NCI-H2196 treated with DMSO at 0.1 percent for 48 hours (cell line): ENCODE data around the gene ARHGAP26.

ENCODE experiments used
- DNase-seq: peaks from one replicate; lab custom pipeline; 2025; ENCODE audit not compliant: unreplicated experiment; lab: John Stamatoyannopoulos, UW

ARHGAP26 gene

DNA sequence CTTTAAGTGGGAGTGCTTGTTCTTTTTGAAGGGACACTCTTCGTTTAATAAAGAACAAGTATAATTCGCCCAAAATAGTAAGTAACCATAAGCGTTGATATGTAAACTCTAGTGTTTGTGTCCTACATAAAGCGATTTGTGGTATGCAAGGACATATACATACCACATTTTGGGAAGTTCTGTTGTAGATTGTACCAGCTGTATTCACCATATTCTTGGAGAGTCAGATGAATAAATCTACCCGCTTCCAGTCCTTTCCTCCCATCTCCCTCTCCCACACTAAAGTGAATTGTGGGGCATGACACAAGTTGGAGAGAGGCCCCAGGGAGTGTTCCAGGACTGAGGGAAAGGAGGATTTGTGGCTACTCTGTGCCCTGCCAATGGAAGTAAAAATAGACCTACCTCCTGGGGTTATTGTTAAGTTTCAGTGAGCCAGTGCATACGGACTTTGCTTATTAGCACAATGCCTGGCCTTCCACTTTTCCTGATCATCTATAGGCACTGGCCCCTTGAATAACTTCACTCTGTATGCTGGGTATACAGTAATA is 40.6 kb downstream of the ARHGAP26 start:
- no peak for DNase-seq

DNA sequence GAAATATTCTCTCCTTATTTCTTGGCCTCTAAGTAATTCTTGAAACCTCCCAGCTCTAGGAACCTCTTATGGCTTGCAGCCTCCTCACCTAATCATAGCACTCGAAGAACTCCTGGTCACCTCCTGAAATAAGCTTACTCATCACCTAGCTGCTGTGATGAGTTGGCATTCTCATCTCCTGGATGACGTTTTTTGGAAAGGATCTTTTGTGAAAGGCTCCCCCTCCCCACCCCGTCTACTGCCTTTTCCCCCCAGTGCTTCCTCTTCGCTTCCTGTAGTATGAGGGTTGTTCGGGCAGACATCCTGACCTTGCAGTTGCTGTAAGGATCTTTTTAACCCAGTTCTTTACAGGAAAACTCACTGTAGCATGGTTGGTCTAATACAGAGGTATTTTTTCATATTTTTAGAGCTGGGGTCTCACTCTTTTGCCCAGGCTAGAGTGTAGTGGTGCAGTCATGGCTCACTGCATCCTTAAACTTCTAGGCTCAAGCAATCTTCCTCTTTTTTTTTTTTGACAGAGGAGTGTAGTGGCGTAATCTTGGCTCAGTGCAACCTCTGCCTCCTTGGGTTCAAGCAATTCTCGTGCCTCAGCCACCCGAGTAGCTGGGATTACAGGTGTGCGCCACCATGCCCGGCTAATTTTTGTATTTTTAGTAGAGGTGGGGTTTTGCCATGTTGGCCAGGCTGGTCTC is 41.8 kb downstream of the ARHGAP26 start:
- DNase-seq: no peak

GRCh38 chr5:142813220-142813619 is 43.0 kb downstream of the ARHGAP26 start:
- DNase-seq: no peak

DNA sequence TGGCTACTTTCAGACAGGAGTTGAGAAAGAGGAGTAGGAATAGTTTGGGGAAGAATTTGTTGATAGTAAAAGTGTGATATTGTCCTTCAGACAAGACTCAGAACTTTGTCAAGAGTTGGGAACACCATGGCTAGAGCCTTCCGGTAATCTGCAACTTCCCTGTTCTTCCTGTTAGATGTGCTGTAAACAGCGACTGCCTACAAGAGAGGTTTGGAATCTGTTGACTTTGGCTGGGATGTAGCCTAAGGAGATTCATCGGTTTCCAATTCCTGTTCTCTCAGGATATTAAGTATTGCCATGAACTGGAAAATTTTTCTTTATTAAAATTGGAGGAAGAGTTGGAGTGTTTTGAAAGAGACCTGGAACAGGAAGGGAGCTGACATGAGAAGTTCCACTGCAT is 43.9 kb downstream of the ARHGAP26 start:
- no peak for DNase-seq

DNA sequence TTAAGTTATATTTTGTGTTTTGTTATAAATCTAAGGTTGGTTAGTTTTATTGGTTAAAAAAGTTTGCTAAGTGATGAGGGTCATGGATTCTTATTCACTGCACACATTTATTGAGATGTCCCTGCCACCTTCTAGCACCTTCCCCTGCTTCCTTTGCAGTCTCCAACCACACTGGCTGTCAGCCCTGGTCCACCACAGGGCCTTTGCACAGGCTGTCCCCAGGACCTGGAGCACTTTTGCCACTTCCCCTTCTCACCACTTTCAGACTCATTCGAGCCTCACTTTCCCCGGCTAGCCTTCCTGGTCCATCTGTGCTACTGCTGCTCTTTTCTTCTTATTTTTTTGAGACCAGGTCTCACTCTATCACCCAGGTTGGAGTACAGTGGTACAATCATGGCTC is 45.3 kb downstream of the ARHGAP26 start:
- no peak for DNase-seq

DNA sequence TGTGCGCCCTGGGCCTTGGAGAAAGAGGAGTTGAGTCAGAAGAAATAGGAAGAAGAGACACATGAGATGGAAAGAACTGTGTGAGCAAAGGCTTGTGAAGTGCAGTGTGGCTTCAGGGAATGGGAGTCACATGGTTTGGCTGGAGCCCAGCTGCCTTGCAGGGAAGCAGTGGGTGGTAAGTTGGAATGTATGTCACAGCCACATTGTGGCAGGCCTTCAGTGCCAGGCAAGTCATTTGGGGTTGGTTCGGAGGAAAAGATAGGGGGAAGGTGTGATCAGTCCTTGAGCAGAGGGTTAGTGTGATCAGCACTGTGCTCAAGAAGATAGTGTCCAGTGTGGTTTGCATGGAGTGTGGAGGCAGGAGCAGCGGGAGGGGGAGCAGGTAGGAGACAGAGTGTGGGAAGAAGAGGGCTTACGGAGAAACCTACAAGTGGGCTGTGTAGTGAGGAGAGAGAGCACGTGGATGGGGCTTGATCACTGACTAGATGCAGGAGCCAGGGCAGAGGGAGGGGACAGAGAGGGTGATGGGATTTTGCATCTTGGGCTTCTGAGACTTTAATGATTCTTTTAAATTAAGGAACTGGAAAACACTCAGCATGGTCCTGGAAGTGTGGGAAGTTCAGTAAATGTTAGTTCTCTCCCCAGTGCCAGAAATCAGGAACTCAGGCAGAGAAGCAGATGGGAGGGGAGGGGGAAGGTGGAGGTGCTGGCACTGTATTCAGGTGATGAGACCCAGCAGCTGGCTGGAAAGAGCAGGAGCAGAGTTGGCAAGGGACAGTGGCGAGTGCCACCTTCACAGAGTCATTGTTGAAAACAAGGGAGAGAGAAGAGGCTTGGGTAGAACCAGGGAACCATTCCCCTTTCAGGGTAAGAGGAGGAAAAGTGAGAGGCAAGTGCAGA is 46.6 kb downstream of the ARHGAP26 start:
- DNase-seq: no peak

DNA sequence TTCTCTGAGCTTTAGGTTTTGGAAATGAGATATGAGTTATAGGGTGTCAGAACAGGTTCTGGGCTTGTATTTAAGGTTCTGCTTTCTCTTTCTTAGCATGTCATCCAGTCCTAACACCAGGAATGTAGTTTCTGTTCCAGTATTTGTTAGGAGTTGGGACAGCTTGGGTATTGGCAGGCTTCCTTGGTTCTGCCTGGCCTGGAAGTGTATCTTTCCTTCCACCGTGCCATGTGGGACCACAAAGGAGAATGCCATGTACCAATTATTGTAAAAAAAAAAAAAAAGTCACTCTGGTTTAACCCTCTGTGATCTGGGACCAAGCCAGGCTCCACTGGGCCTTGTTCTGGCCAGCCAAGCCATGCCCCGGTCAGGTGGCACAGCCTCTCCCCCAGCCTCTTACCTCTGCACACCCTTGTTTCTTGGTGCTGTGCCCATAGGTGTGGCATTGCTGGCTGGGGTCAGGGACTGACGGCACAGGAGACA is 47.8 kb downstream of the ARHGAP26 start:
- no peak for DNase-seq

DNA sequence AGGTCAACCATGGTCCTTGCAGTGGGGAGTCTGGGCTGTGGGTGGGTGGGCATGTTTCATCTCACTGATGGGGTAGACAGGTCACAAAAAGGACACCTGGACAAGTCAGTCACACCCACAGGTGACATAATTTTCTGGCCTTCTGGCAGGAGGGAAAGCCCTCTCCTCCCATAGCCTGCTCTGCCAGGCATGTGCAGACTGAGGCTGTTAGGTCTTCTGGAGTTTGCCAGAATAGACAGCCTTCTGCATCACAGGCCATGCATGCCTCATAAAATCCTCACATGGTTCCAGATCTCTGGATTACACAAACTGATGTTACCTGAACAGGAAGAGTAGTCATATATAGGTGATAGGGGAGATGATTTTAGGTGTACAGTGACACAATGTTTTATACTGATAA is 49.1 kb downstream of the ARHGAP26 start:
- DNase-seq: no peak

DNA sequence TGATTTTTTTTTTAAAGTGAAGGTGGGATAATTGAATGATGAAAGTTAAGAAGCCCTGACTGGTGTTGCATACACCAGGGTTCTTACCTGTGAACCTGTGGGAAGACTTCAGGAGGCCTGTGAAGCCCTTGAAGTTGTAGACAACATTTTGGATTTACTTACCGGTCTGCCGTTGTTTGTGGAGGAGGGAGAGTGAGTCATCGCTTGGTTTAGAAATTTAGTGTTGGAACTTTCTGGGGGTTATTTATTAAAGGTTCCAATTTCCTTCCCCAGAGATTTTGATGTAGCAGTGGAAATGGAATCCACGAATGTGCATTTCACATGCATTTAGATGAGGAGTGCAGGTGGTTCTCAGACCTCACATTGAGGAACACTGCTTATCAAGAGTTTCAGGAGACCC is 49.6 kb downstream of the ARHGAP26 start:
- DNase-seq: no peak

DNA sequence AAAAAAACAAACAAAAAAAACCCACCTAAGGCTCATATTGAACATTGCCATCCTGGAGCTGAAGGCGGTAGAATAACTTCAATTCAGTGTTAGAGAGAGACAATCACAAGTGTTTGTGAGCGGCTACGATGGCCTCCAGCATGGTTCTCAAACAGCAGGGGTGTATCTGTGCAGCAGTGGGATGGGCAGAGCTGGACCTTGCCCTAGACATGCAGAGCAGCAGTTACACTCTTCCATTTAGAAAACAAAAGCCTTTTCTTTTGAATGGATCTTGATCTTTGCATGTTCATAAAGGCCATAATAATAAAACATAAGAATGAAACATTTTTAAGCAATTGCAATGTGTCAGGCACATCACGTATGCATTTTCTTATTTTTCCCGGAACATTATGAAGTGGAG is 50.3 kb downstream of the ARHGAP26 start:
- DNase-seq: no peak

DNA sequence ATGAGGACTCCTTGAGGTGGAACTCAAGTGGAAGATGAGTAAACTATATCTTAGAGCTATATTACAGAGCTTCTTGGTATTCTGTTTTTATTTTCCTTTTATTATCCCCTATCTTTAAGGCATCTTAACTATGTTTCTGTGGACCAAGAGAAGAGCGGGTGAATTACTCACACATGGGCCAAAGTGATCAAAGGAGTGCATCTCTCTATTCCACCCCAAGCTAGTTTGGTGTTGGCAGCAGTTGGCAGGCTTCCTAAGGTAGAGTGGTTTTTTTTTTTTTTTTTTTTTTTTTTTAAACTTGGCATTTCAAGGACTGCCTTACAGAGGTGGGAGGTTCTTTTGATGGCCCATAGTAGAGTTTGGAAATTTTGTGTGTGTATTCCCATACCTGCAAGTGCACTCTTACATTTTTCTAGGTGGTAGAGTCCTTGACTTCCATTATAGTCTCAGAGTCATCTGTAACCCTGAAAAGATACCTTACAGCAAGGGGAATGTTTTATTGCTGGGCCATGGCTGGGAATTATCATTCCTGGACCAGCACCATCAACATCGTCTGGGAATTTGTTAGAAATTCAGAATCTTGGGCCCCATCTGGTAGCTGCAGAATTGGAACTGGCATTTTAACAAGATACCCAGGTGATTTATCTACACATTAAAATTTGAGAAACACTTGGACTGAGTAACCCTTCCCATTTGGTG is 51.0 kb downstream of the ARHGAP26 start:
- DNase-seq: no peak

DNA sequence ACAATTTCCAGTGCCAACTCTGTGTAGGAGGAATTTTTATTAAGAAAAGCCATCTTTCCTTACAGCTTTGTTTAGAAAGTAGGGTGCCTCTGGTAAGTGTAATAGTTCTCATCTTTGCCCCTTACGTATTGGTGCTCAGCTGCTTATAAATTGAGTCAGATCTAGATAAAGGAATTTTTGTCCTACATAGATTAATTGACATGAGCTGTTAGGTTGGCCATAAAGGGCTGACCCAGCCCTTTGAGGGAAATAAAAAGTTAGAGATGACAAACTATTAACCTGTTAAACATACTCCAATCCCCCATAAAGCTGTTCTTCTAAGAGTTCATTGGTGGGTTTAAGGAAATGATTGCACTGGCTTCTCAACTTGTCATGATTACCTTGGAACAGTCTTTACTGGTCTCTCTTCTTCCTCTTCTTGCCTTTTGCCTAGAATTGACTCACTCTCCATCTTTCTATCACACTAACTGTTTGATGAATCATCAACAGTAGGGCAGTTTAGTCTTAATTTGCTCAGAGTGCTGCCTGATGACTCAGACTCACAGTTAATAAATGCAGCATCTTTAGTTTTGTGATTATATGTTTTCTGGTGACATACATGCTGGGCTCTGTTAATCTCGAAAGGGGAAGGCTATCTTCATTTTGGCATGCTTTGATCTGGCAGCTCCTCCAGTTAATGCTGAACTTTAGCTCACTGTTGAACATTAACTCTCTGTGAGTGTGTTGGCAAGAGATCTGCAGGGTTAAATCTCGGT is 51.7 kb downstream of the ARHGAP26 start:
- no peak for DNase-seq

GRCh38 chr5:142823126-142823525 is 52.9 kb downstream of the ARHGAP26 start:
- no peak for DNase-seq

DNA sequence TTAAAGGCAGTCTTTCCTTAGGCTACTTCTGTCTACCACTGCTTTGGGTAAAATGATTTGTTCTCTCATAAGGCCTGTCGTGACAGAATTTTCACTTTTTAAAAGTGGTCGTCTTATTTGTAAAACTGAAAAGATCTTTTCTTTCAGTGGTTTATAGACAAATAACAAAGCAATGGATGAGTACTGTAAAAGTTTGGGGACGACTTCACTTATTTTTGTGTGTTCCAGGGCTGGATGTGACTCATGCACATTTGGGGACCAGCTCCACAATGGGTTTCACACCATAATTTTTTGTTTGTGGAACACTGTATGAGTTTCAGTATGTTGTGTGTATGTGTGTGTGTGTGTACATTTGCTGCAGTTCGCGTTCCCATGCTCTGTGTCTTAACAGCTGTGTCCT is 53.6 kb downstream of the ARHGAP26 start:
- DNase-seq: no peak

DNA sequence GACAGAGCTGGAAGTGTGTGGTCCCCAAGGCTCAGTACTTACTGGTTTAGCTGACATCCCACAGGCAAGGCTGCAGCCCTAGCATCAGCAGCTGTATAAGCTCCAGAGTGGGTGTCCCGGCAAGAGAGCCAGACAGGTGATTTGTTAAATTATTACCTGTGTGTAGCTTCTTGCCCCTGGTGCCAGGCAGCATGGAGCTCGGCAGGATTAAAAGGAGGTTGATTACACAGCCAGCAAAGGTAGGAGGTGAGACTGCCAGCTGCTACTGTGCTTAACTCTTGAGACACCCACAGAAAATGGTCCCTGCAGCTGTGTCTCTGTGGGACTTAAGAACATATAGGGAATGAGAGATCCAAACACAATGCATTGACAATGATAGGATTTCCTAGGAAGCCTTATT is 54.2 kb downstream of the ARHGAP26 start:
- DNase-seq: no peak

DNA sequence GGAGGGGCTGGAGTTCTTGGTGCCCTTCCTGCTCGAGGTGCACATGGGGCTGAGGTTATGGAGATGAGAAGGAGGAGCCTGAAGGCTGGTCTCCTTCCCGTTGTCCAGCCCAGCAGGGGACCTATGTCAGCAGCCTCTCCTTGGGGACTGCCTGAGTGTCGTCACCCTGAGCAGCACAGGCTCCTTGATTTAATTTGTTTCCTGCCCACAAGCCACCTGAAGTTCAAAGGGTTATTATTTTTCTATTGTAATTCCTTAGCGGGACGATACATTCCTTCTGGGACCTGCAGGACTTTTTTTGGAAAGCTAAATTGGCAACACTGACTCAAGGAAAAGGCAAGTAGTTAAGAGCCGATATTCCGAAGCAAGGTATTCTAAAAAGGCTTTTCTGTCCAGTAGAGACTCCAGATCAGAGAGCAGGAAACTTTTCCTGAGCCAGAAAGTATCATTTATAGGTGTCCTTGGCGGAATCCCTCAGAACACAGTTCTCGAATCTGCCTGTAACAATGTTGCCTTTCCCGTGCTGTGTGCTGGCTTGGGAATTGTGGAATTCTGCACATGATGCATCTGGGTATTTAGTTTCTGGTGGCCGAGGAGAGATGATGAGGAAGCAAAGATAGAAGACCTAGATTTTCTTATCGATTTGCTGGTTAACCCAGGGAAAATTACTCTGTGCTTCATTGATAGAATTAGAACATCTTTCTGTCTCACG is 55.4 kb downstream of the ARHGAP26 start:
- no peak for DNase-seq

GRCh38 chr5:142826093-142826492 is 55.9 kb downstream of the ARHGAP26 start:
- DNase-seq: no peak

GRCh38 chr5:142826741-142827492 is 56.7 kb downstream of the ARHGAP26 start:
- no peak for DNase-seq

- no peak for DNase-seq
These were observed 57.9 kb downstream of the ARHGAP26 start for GRCh38 chr5:142827934-142828576.
